ENCODE data around the gene BRAF. TPM values are rescaled to one million over a fixed set of nuclear protein-coding genes. Genes with fewer than 3 reads are reported as not detected.

BRAF gene
- total and polyA plus RNA-seq, 2 experiments from 2014 or later = 14.0 to 42.0 TPM

DNA sequence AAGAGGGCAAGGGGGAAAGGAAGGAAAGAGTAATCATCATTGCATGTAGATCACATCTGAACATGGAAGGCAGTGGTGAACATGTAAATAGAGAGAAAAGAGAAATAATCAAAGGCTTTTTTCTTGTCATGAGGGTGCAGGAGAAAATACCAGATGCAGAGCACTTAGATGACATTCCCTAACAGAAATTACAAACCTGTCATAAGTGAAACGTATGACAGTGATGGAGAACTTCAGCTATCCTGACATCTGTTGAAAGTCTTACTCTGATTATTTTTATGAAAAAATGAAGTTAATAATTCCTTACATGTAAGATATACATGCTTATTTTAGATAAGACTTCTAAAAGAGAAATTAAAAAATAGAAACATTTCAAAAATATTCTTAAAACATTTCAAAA is 54.7 kb downstream of the BRAF start:
- no peak for DNase-seq (ENCODE audit: low spot score)
- TF ChIP-seq EZH2phosphoT487 (IDR thresholded peaks at IDR 0.05; ENCODE audit: low read depth, severe bottlenecking, unreplicated experiment) = no peak
- TF ChIP-seq, protein P1, sequence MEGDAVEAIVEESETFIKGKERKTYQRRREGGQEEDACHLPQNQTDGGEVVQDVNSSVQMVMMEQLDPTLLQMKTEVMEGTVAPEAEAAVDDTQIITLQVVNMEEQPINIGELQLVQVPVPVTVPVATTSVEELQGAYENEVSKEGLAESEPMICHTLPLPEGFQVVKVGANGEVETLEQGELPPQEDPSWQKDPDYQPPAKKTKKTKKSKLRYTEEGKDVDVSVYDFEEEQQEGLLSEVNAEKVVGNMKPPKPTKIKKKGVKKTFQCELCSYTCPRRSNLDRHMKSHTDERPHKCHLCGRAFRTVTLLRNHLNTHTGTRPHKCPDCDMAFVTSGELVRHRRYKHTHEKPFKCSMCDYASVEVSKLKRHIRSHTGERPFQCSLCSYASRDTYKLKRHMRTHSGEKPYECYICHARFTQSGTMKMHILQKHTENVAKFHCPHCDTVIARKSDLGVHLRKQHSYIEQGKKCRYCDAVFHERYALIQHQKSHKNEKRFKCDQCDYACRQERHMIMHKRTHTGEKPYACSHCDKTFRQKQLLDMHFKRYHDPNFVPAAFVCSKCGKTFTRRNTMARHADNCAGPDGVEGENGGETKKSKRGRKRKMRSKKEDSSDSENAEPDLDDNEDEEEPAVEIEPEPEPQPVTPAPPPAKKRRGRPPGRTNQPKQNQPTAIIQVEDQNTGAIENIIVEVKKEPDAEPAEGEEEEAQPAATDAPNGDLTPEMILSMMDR (IDR thresholded peaks at IDR 0.05; ENCODE audit: poor library complexity) = no peak
- H3K79me2 ChIP-seq = peaks cover 100% of the 10 kb centered on the region

DNA sequence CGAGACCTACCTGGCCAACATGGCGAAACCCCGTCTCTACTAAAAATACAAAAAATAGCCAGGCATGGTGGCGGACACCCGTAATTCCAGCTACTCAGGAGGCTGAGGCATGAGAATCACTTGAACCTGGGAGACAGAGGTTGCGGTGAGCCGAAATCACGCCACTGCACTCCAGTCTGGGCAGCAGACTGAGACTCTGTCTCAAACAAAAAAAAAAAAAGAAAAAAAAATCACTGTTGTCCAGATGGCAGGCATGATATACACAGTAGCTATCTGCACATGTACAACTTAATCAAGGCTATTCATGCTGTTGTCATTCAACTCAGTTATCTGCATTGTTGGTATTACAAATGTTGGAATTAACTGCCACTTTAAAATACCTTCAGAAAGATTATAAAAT is 55.3 kb downstream of the BRAF start:
- TF ChIP-seq EZH2phosphoT487 (IDR thresholded peaks at IDR 0.05; ENCODE audit: low read depth, severe bottlenecking, unreplicated experiment) (no peak), EZH2 (IDR thresholded peaks at IDR 0.05; ENCODE audit: borderline replicate concordance) (no peak)
- TF ChIP-seq, protein P1 (IDR thresholded peaks at IDR 0.05; ENCODE audit: poor library complexity) = no peak
- Histone ChIP-seq H3K36me3 (replicated peaks; ENCODE audit: insufficient read depth, low read depth) (no peaks in the 10 kb centered on the region), H3K4me2 (no peak overlapping the region), H3K27ac (no peak overlapping the region), H4K20me1 (ENCODE audit: insufficient read depth, poor library complexity, severe bottlenecking) (peaks cover 22% of the 10 kb centered on the region), H3K4me3 (no peak overlapping the region), H3K9me2 (replicated peaks; ENCODE audit: insufficient read depth) (no peaks in the 10 kb centered on the region), H3K4me1 (ENCODE audit: insufficient read depth) (no peaks in the 10 kb centered on the region), H3K9me3 (ENCODE audit: low read depth) (no peaks in the 10 kb centered on the region), H3K79me2 (peaks cover 100% of the 10 kb centered on the region), H3K27me3 (no peaks in the 10 kb centered on the region), H2AFZ (no peak overlapping the region)
- 98% methylated on average over 8 of the region's 8 CpGs for WGBS (ENCODE audit: low lambda C conversion rate, missing lambda C conversion rate)
- no peak for DNase-seq (ENCODE audit: low spot score)

More for the DNA sequence above, 54.7 kb downstream of the BRAF start:
- Histone ChIP-seq H3K4me1 (ENCODE audit: insufficient read depth) (no peaks in the 10 kb centered on the region), H3K27me3 (no peaks in the 10 kb centered on the region), H3K4me2 (no peak overlapping the region), H3K36me3 (replicated peaks; ENCODE audit: insufficient read depth, low read depth) (no peaks in the 10 kb centered on the region), H3K9me3 (ENCODE audit: low read depth) (no peaks in the 10 kb centered on the region), H3K4me3 (no peak overlapping the region), H3K9me2 (replicated peaks; ENCODE audit: insufficient read depth) (no peaks in the 10 kb centered on the region), H4K20me1 (ENCODE audit: insufficient read depth, poor library complexity, severe bottlenecking) (peaks cover 22% of the 10 kb centered on the region), H3K27ac (no peak overlapping the region), H2AFZ (no peak overlapping the region)
- 93% methylated on average over 1 of the region's 1 CpG for WGBS (ENCODE audit: low lambda C conversion rate, missing lambda C conversion rate)

DNA sequence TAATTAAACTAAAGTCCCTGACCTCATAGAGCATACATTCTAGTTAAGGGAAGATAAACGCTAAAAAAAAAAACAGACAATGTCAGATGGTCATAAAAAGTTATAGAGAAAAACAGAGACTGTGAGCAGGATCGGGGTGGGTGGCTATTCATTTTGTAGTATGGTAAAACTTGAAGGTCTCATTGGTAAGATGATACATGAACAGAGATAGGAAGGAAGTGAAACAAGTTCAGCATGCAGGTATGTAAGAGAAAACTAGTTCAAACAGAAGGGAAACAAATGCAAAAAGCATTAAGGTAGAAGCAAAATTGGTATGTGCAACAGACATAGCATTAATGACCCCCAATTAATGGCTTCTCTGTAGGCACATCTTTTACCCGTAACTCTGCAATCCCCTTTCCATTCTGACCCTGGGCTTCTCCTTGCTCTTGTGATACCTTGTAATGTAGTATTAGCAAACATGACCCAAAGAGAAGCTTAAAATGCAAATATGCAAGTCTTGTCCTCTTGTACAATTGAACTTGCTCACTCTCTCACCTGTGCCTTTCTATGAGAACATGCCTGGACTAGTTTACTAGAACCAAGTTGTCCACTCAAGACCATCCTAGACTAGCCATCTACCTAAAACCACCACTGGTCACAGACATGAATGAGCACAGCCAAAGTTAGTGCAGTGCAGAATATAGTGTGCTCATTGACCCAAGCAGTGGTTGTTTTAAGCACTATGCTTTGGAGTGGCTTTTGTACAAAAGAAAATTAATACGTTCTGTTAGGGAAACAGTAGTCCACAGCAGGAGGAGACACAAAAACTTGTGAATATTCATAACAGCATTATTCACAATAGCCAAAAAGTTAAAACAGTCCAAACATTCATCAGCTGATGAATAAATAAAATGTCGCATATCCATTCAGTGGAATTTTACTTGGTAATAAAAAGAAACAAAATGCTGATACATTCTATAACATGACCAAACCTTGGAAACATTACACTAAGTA is 57.0 kb downstream of the BRAF start:
- H4K20me1 ChIP-seq (ENCODE audit: insufficient read depth, poor library complexity, severe bottlenecking) = peaks cover 22% of the 10 kb centered on the region
- peaks cover 100% of the 10 kb centered on the region for H3K79me2 ChIP-seq
- H3K27me3 ChIP-seq = no peaks in the 10 kb centered on the region
- H2AFZ ChIP-seq = no peak overlapping the region
- no peaks in the 10 kb centered on the region for H3K9me2 ChIP-seq (replicated peaks; ENCODE audit: insufficient read depth)
- TF ChIP-seq EZH2 (IDR thresholded peaks at IDR 0.05; ENCODE audit: borderline replicate concordance) = no peak
- no peaks in the 10 kb centered on the region for H3K4me1 ChIP-seq (ENCODE audit: insufficient read depth)
- H3K4me3 ChIP-seq = no peak overlapping the region
- no peak overlapping the region for H3K4me2 ChIP-seq
- 94% methylated on average over 5 of the region's 5 CpGs for WGBS (ENCODE audit: low lambda C conversion rate, missing lambda C conversion rate)
- no peak overlapping the region for H3K27ac ChIP-seq
- H3K36me3 ChIP-seq (replicated peaks; ENCODE audit: insufficient read depth, low read depth) = no peaks in the 10 kb centered on the region
- no peaks in the 10 kb centered on the region for H3K9me3 ChIP-seq (ENCODE audit: low read depth)
- no peak for DNase-seq (ENCODE audit: low spot score)

DNA sequence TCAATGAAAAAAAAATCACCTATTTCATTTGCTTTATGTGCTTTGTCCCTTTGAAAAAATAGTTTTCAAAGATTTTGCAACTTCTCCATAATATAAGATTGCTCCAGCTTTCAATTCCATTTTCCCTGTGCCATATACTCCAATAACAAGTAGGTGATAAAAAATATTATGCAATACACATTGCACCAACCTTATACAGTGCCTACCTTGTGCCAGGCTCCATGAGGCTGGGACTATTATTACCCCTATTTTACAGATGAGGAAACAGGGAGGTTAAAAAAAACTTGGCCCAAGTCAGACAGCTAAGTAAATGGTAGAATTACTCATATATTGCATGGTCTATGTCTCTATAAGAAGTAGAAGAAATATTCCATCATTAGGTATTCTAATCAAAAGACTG is 57.8 kb downstream of the BRAF start:
- Histone ChIP-seq H3K9me2 (replicated peaks; ENCODE audit: insufficient read depth) (no peaks in the 10 kb centered on the region), H3K9me3 (ENCODE audit: low read depth) (no peaks in the 10 kb centered on the region), H3K4me2 (no peak overlapping the region), H3K4me3 (no peak overlapping the region), H3K79me2 (peaks cover 100% of the 10 kb centered on the region), H2AFZ (no peak overlapping the region), H4K20me1 (ENCODE audit: insufficient read depth, poor library complexity, severe bottlenecking) (peaks cover 26% of the 10 kb centered on the region), H3K27me3 (no peaks in the 10 kb centered on the region), H3K4me1 (ENCODE audit: insufficient read depth) (no peaks in the 10 kb centered on the region), H3K36me3 (replicated peaks; ENCODE audit: insufficient read depth, low read depth) (no peaks in the 10 kb centered on the region), H3K27ac (no peak overlapping the region)
- no peak for DNase-seq (ENCODE audit: low spot score)
- TF ChIP-seq, protein P1 (IDR thresholded peaks at IDR 0.05; ENCODE audit: poor library complexity) = no peak
- TF ChIP-seq EZH2phosphoT487 (IDR thresholded peaks at IDR 0.05; ENCODE audit: low read depth, severe bottlenecking, unreplicated experiment) (no peak), EZH2 (IDR thresholded peaks at IDR 0.05; ENCODE audit: borderline replicate concordance) (no peak)
